GM21526 (cell line): Measurements from ENCODE around the gene HTR6.

ENCODE experiments used
- ATAC-seq: cut with Tn5 transposase; IDR thresholded peaks from one replicate; pipeline ENCODE4 v1.9.1; 2021; ENCODE audit warnings: moderate library complexity; ENCODE audit not compliant: unreplicated experiment, low FRiP score

The HTR6 gene

GRCh38 chr1:19655718-19656080 lies 9.0 kb upstream of the HTR6 start:
- ATAC-seq: no peak

GRCh38 chr1:19656134-19656779 lies 8.4 kb upstream of the HTR6 start:
- no peak for ATAC-seq

- ATAC-seq: no peak
Measured at GRCh38 chr1:19656780-19657466, 7.8 kb upstream of the HTR6 start.

GRCh38 chr1:19657511-19657910 lies 7.2 kb upstream of the HTR6 start:
- no peak for ATAC-seq

DNA sequence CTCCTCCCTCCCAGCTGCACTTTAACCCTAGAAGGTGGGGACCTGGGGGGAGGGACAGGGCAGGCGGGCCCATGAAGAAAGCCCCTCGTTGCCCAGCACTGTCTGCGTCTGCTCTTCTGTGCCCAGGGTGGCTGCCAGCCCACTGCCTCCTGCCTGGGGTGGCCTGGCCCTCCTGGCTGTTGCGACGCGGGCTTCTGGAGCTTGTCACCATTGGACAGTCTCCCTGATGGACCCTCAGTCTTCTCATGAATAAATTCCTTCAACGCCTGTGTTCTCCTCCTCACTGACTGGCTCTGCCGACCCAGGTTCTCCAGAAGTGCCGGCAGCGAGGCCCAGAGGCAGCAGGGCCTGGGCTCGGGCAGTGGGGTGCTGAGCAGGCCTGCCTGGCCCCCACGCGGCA lies 6.5 kb upstream of the HTR6 start:
- no peak for ATAC-seq

GRCh38 chr1:19661721-19662228 lies 2.9 kb upstream of the HTR6 start:
- ATAC-seq: no peak

GRCh38 chr1:19662313-19662712 lies 2.4 kb upstream of the HTR6 start:
- ATAC-seq: no peak

DNA sequence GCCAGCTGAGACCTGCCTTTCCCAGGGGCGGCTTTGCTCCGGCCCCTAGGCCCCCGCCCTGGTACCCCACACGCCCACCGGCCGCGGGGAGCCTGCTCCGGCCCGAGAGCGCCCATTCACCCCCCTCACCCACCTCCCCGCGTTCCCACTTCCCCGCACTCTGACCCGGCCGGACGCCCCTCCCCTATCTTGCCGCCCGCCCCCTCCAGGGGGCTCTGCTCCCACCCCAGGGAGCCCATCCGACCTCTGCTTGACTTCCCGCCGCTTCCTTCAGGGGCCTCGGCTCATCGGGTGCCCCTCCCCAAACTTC lies 466 bp downstream of the HTR6 start:
- ATAC-seq: no peak

DNA sequence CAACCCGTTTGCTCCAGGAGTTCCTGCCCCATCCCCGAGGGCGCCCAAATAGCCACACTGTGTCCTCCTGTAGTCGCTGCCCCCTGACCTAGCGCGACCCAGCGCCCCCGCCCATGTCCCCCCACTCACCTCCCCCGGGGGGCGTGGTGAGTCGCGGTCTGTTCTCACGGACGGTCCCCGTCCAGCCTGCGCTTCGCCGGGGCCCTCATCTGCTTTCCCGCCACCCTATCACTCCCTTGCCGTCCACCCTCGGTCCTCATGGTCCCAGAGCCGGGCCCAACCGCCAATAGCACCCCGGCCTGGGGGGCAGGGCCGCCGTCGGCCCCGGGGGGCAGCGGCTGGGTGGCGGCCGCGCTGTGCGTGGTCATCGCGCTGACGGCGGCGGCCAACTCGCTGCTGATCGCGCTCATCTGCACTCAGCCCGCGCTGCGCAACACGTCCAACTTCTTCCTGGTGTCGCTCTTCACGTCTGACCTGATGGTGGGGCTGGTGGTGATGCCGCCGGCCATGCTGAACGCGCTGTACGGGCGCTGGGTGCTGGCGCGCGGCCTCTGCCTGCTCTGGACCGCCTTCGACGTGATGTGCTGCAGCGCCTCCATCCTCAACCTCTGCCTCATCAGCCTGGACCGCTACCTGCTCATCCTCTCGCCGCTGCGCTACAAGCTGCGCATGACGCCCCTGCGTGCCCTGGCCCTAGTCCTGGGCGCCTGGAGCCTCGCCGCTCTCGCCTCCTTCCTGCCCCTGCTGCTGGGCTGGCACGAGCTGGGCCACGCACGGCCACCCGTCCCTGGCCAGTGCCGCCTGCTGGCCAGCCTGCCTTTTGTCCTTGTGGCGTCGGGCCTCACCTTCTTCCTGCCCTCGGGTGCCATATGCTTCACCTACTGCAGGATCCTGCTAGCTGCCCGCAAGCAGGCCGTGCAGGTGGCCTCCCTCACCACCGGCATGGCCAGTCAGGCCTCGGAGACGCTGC lies 1.1 kb downstream of the HTR6 start:
- ATAC-seq: no peak

GRCh38 chr1:19668888-19669287 lies 4.2 kb downstream of the HTR6 start:
- no peak for ATAC-seq

DNA sequence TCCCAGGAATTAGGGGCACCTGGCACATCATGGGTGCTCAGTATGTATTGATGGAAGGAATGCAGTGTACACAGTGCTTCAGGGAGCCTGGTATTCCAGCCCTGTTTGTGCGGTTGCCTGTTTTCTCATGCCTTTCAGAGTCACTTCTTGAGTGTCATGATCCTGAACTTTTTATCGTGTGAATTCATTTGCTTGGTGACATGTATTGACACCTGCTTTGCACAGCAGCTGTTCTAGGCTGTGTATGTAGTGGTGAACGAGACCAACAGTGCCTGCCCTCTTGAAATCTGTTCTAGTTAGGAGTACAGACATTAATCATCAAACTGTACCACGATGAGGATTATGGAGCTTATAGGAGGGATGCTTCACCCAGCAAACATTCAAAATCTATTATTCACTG lies 6.1 kb downstream of the HTR6 start:
- ATAC-seq: no peak

- no peak for ATAC-seq
Measured at GRCh38 chr1:19672237-19672636, 7.6 kb downstream of the HTR6 start.

GRCh38 chr1:19675797-19676196 lies 11.1 kb downstream of the HTR6 start:
- ATAC-seq: no peak

DNA sequence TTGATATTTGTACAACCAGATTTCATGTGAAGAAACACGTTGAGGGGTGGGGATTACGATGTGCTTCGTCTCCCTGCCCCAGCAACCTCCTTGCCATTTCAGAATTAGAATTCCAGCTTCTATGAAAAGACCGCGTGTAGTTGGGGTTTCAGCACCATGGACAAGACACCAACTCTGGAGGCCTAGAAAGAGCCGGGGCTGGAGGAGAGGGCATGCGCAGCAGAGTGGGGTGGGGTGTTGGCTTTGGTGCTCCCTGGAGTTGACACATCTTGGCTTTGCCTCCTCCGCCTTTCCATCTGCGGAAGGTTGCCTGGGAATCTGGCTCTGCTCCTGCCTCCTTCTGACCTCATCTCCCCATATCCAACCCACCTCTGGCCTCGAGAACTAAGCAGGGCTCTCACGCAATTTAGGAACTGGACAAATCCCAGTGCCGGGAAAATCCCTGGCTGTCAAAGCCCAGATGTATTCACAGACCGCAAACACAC lies 11.8 kb downstream of the HTR6 start:
- ATAC-seq: no peak

DNA sequence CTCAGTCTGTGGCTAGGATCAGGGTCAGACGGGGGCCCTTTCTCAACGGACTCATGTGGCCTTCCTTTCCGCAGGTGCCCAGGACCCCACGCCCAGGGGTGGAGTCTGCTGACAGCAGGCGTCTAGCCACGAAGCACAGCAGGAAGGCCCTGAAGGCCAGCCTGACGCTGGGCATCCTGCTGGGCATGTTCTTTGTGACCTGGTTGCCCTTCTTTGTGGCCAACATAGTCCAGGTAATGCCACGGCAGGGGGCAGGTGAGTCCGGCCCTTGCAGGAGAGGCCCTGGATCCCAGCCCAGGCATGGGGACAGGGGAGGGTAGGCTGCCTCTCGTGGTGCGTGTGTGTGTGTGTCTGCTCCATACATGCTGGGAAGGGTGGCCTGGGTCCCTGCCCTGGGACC lies 13.8 kb downstream of the HTR6 start:
- no peak for ATAC-seq

DNA sequence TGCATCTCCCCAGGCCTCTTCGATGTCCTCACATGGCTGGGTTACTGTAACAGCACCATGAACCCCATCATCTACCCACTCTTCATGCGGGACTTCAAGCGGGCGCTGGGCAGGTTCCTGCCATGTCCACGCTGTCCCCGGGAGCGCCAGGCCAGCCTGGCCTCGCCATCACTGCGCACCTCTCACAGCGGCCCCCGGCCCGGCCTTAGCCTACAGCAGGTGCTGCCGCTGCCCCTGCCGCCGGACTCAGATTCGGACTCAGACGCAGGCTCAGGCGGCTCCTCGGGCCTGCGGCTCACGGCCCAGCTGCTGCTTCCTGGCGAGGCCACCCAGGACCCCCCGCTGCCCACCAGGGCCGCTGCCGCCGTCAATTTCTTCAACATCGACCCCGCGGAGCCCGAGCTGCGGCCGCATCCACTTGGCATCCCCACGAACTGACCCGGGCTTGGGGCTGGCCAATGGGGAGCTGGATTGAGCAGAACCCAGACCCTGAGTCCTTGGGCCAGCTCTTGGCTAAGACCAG lies 14.3 kb downstream of the HTR6 start:
- no peak for ATAC-seq

- no peak for ATAC-seq
Measured at GRCh38 chr1:19679691-19680090, 15.0 kb downstream of the HTR6 start.

DNA sequence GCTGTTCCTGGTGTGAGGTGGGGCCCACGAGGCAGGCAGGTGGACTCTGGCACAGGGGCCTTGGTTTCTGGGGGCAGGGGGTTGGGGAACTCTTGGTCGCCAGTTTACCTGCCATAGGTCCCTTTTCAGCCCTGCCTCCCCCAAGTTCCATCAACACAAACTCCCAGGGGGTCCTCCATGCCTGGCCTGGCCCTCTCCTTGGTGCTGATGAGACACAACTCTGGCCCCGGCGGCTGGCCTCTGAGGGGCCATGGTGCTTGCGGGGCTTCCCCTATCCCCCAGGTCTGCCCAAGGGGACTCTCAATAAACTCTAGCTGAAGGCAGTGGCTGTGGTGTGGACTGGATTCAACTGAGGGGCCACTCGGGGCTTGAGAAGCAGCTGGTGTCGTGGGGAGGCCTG lies 16.0 kb downstream of the HTR6 start:
- no peak for ATAC-seq

DNA sequence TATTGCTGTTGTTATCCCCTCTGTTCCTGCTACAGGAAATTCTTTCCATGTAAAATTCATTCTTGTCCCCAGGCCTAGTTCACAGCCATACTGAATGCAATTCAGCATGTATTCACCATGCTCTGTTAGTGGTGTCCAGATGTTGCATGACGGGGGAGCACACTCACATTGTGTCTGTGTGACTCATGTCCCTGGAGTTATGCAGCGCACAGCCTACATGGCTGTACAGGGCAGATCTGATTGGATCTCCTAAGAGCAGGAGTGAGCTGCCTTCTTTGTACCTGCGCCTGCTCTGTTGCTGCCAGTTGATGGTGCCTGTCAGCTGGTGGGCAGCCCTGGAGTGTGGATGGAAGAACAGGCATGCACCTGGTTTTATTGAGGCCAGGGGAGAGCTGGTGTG lies 17.6 kb downstream of the HTR6 start:
- ATAC-seq: no peak

DNA sequence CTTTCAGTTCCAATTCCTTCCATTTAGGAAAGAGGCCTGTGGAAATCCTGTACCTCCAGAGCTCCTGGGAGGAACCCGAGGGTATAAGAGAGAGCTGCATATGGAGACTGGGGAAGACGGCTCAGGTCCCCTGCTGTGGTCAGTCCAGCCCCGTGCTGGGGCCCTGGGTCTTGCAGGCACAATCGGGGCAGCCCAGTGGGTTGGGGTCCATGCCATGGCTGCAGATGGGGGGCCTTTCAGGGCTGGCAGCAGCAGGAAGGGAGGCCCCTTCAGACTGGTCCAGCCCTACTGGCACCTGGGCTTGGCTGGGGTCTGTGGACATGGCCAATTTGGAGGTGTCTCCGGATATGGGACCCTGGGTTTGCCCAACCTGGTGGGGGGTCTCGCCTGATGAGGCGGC lies 18.2 kb downstream of the HTR6 start:
- ATAC-seq: no peak

DNA sequence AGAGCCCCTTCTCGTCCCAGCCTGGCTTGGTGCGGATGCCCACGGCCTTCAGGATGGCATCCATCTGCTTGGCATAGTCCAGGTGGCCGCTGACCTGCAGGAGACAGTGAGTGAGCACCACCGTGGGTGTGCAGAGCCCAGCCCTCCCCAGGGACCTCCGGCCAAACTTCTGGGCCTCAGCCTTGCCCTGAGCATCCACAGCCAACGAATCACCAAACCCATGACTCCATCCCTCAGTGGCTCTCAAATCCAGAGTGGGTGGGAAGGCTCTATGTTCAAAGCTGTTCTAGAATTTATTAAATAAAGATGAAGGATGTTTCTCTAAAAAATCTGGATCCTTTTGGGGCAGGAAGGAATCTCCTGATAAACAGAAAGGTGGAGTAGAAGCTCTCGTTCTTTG lies 18.7 kb downstream of the HTR6 start:
- no peak for ATAC-seq
